ENCODE results near the gene IL10RB. TPM values are rescaled to one million over a fixed set of nuclear protein-coding genes. Genes with fewer than 3 reads are reported as not detected.

Gene IL10RB
- total RNA-seq, 1 donor from 2014 or later = 7.7 TPM

DNA sequence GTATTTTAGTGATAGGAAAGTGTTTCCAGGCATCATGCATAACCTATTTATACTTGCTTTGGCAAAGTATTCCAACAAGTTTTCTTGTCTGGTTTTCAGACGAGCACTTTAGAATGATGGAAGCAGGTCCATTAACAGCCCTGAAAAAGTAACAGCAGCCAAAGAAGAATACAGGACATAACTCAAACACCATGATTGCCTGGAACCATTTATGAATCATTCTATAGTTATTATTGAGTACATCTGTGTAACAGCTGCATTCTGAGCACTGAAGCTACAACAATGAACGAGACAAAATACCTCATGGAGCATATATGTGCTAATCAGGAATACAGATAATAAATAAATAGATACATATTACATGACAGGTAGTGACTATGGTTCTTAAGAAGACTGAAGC is 12.6 kb downstream of the IL10RB start:
- peaks cover 18% of the 10 kb centered on the region for H3K36me3 Mint-ChIP-seq (ENCODE audit: insufficient read depth)
- H3K4me1 Mint-ChIP-seq (ENCODE audit: low read depth) = no peaks in the 10 kb centered on the region
- TF ChIP-seq, protein P1, sequence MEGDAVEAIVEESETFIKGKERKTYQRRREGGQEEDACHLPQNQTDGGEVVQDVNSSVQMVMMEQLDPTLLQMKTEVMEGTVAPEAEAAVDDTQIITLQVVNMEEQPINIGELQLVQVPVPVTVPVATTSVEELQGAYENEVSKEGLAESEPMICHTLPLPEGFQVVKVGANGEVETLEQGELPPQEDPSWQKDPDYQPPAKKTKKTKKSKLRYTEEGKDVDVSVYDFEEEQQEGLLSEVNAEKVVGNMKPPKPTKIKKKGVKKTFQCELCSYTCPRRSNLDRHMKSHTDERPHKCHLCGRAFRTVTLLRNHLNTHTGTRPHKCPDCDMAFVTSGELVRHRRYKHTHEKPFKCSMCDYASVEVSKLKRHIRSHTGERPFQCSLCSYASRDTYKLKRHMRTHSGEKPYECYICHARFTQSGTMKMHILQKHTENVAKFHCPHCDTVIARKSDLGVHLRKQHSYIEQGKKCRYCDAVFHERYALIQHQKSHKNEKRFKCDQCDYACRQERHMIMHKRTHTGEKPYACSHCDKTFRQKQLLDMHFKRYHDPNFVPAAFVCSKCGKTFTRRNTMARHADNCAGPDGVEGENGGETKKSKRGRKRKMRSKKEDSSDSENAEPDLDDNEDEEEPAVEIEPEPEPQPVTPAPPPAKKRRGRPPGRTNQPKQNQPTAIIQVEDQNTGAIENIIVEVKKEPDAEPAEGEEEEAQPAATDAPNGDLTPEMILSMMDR (IDR thresholded peaks at IDR 0.05; ENCODE audit: unreplicated experiment) = no peak
- DNase-seq (ENCODE audit: low spot score, unreplicated experiment) = no peak
- H3K4me3 Mint-ChIP-seq (ENCODE audit: low read depth) = no peak overlapping the region
- H3K27ac Mint-ChIP-seq = no peak overlapping the region
- H3K27me3 Mint-ChIP-seq = no peaks in the 10 kb centered on the region
- peaks cover 5% of the 10 kb centered on the region for H3K9me3 Mint-ChIP-seq (ENCODE audit: low read depth)

DNA sequence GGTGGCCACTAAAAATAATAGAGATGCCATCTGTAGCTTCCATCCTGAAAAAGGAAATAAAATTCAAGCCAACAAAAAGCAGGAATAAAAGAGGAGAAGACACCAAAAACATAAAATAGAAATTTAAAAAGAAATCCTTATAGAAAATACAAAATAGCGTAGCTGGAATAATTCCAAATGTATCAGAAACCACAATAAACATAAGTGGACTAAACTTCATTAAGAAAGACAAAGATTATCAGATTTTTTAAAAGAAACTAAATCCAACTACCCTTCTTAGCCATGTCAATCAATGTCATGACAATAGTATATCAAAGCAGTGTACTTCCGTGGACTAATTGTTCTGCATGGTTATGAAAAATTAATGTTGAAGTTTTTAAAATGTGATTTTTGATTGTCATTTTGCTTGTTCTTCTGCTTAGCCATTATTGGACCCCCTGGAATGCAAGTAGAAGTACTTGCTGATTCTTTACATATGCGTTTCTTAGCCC is 13.2 kb downstream of the IL10RB start:
- Mint-ChIP-seq H3K4me3 (ENCODE audit: low read depth) (no peak overlapping the region), H3K4me1 (ENCODE audit: low read depth) (no peaks in the 10 kb centered on the region), H3K36me3 (ENCODE audit: insufficient read depth) (peaks cover 18% of the 10 kb centered on the region), H3K27ac (no peak overlapping the region), H3K9me3 (ENCODE audit: low read depth) (peaks cover 5% of the 10 kb centered on the region), H3K27me3 (no peaks in the 10 kb centered on the region)
- no peak for DNase-seq (ENCODE audit: low spot score, unreplicated experiment)
- TF ChIP-seq, protein P1 (IDR thresholded peaks at IDR 0.05; ENCODE audit: unreplicated experiment) = no peak

DNA sequence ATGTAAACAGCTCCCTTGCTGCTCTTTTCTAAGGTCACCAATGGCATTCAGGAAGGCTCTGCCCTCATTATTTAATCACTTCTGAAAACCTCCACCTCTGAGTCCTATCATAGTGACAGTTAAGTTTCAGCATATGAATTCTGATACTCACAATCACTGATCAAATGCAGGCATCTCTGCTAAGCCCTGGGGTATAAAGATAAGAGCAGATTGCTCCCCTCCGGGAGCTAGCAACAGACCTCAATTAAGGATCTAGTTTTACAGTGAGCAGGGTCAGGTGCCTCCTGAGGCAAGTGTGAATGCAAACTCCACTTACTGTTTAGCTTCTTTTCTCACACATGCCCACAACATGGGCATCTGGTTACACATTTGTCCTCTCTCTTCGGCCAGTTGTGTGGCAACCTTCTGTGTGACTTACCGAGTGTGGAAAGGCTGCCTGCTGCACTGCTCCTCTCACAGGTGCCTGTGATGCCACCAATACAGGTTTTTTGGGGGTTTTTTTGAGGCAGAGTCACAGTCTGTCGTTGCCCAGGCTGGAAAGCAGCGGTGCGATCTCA is 15.0 kb downstream of the IL10RB start:
- Mint-ChIP-seq H3K27ac (no peak overlapping the region), H3K4me1 (ENCODE audit: low read depth) (no peaks in the 10 kb centered on the region), H3K9me3 (ENCODE audit: low read depth) (peaks cover 5% of the 10 kb centered on the region)

DNA sequence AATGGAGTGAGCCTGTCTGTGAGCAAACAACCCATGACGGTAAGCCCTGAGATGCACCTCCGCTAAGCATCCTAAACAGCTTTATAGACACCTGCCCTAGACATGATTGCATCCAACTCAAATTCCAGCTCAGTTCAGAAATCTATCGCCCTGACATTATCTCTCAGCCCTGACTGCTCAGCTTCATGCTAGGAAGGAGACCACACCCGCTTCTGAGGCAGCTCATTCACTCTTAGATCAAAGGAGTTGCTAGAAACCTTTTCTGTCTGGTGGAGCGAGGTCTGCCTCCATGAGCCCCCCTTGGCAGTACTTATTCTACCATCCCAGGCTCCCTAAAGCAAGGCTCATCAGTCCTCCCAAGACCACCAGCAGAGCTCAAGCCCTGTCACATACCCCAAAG is 17.0 kb downstream of the IL10RB start:
- TF ChIP-seq, protein P1 (IDR thresholded peaks at IDR 0.05; ENCODE audit: unreplicated experiment) = no peak
- DNase-seq (ENCODE audit: low spot score, unreplicated experiment) = no peak
- Mint-ChIP-seq H3K4me1 (ENCODE audit: low read depth) (peaks cover 2% of the 10 kb centered on the region), H3K4me3 (ENCODE audit: low read depth) (no peak overlapping the region), H3K9me3 (ENCODE audit: low read depth) (peaks cover 5% of the 10 kb centered on the region), H3K27me3 (no peaks in the 10 kb centered on the region), H3K27ac (no peak overlapping the region), H3K36me3 (ENCODE audit: insufficient read depth) (peaks cover 16% of the 10 kb centered on the region)

More for the DNA sequence above, 15.0 kb downstream of the IL10RB start:
- Mint-ChIP-seq H3K36me3 (ENCODE audit: insufficient read depth) (peaks cover 18% of the 10 kb centered on the region), H3K4me3 (ENCODE audit: low read depth) (no peak overlapping the region), H3K27me3 (no peaks in the 10 kb centered on the region)
- DNase-seq (ENCODE audit: low spot score, unreplicated experiment) = no peak
- TF ChIP-seq, protein P1 (IDR thresholded peaks at IDR 0.05; ENCODE audit: unreplicated experiment) = no peak

DNA sequence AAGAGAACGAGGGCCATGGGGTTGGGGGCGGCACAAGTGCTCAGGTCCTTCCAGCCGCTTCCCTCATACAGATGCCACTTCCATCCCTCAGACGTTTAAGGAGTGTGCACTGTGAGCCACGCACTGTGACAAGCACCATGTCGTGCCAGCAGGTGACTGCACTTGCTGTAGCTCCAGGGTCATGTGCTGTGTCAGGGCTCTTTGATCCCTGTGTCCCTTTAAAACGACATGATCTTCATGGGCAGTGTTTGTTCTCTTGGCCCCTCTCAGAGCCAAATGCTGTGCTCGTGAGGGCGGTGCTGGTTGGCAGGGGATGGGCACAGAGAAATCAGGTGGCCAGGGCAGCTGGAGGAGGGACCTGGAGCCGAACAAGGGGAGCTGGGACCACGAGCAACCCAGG is 19.9 kb downstream of the IL10RB start:
- Mint-ChIP-seq H3K27ac (no peak overlapping the region), H3K9me3 (ENCODE audit: low read depth) (no peaks in the 10 kb centered on the region), H3K27me3 (no peaks in the 10 kb centered on the region), H3K4me3 (ENCODE audit: low read depth) (no peak overlapping the region), H3K36me3 (ENCODE audit: insufficient read depth) (peaks cover 4% of the 10 kb centered on the region), H3K4me1 (ENCODE audit: low read depth) (peaks cover 2% of the 10 kb centered on the region)
- no peak for DNase-seq (ENCODE audit: low spot score, unreplicated experiment)
- TF ChIP-seq, protein P1 (IDR thresholded peaks at IDR 0.05; ENCODE audit: unreplicated experiment) = no peak

Data from progenitor cell of endocrine pancreas (in vitro differentiated cells).